Hepatic stellate cell (primary cell): ENCODE measurements around the gene NYAP1.

Source experiments
- DNase-seq: peaks from one replicate; pipeline ENCODE4 v3.0.0; 2011; ENCODE audit warnings: low spot score

The NYAP1 gene

DNA sequence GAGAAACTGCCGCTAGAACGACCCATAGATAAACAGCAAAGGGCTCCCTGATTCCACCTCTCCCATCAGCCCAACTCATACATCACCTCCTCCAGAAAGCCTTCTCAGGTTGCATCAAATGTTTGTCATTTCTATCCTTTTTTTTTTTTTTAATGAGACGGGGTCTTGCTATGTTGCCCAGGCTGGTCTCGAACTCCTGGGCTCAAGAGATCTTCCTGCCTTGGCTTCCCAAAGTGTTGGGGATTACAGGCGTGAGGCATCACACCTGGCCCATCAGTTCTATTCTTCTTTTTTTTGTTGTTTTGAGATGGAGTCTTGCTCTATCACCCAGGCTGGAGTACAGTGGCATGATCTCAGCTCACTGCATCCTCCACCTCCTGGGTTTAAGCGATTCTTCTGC lies 26.7 kb upstream of the NYAP1 start:
- DNase-seq, result no peak

DNA sequence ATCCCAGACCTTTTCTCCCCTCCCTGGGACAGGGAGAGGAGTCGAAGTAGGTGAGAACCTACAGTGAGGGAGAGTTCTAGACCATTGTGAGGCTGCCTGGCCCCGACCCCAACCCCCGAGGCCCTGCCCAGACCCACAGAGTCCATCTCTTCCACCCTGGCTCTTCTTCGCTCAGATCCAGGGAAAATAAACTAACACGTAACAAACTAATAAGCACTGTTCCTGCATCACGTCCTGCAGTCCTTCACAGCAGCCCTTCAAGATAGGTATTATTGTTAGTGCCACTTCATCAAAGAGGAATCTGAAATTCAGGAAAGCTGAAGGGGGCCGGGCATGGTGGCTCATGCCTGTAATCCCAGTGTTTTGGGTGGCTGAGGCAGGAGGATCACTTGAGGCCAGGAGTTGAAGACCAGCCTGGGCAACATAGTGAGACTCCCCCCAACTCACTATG lies 19.5 kb upstream of the NYAP1 start, which contains the start of gene SPACDR:
Gene SPACDR (minus strand): TSS at position 51 of the 451 bp plus-strand sequence. CDS start 235 bp downstream, outside the sequence.
- no peak for DNase-seq

DNA sequence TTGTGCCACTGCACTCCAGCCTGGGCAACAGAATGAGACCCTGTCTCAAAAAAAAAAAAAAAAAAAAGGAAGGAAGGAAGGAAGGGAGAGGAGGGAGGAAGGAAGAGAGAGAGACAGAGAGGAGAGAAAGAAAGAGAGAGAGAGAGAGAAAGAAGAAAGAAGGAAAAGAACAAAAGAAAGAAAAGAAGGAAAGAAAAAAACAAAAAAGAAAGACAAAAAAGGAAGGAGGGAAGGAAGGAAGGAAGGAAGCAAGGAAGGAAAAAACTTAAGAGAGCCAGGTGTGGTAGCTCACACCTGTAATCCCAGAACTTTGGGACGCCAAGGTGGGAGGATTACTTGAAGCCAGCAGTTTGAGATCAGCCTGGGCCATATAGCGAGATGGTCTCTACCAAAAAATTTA lies 18.9 kb upstream of the NYAP1 start:
- DNase-seq, result no peak

- DNase-seq, result no peak
Observed at GRCh38 chr7:100465299-100465698, 18.4 kb upstream of the NYAP1 start.

DNA sequence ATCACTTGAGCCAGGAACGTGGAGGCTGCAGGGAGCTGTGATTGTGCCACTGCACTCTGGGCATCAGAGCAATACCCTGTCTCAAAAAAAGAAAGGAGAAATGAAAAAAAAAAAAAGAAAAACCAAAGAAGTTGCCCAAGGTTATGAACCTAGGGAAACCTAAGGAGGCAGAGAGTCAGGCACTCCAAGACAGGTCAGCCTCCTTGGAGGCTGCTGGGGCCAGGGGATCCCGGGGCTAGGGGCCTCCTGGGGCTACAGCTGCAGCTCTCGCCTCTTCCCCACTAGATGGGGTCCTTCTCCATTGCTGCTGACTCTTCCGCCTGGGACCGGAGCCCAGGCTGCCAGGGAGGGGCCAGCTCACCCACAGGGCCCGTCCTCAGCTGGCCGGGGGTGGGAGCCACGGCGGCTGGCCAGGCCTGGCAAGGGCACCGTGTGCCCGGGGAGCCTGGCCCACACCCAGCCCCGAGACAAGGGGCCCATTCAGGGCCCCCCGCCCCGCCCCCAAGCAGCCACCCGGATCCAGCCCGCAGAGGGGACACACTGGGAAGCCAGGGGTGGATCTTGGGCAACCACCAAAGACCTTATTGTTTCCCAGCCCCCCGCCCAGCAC lies 17.9 kb upstream of the NYAP1 start:
- peak; percentile 88 for DNase-seq

DNA sequence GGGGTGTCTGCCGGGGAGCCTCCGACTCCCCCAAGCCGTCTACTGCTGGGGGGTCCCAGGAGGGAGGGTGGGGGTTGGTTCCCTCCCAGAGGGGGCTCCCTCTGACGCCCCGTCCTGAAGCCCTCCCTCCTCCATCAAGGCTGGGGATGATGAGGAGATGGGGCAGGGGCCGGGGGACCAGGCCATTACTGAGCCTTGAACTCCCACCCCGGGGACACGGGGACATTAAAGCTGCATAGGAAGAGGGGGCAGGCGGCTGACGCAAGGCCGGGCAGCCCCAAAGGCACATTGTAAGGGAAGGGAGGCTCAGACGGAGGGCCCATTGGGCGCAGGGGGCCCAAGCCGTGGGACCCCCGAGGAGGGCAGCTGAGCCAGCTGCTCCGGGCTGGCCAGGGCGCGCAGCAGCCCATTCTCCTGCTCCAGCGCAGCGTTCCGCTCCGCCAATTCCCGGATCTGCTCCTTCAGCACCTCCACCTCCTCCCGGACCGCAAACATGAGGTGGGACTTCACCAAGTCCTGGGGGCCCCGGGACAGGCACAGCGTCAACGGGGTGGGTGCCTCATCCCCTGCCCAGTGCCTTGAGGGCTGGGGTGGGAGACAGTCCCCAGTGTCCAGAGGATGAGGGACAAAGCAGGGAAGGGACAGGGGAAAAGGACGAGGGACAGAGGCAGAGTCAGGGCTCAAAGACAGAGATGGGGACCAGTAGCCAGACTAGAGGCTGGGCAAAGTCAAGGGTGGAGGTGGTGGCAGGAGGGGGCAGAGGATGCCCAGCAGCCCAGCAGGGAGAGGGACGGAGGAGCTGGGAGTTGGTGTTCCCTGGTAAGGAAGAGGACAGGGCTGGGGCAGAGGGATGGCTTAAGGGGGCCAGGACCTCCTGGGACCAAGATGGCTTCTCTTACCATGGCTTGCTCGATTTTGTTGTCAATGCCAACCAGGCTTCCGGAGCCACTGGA lies 16.8 kb upstream of the NYAP1 start:
- no peak for DNase-seq

GRCh38 chr7:100467638-100468373 lies 15.9 kb upstream of the NYAP1 start:
- DNase-seq, result no peak

GRCh38 chr7:100469227-100470044 lies 14.3 kb upstream of the NYAP1 start:
- peak; percentile 94 for DNase-seq

DNA sequence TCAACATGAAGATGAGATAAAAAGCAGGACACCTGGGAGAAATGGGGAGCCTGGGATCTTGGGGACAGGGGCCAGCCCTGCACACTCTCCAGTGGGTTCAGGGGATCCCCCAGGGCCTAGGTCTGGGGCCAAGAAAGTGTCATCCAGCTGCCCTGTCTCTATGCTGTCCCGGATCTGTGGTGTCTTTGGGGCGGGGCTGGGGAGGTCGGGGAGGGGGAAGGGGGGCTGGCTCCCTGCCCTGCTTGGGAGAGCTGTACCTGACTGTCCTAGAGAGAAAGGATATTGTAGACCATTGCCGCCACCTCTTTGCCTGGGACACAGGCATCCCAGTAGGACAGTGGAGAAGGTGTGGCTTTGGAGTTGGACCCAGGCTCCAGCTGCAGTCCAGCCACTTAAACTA lies 12.7 kb upstream of the NYAP1 start:
- no peak for DNase-seq

DNA sequence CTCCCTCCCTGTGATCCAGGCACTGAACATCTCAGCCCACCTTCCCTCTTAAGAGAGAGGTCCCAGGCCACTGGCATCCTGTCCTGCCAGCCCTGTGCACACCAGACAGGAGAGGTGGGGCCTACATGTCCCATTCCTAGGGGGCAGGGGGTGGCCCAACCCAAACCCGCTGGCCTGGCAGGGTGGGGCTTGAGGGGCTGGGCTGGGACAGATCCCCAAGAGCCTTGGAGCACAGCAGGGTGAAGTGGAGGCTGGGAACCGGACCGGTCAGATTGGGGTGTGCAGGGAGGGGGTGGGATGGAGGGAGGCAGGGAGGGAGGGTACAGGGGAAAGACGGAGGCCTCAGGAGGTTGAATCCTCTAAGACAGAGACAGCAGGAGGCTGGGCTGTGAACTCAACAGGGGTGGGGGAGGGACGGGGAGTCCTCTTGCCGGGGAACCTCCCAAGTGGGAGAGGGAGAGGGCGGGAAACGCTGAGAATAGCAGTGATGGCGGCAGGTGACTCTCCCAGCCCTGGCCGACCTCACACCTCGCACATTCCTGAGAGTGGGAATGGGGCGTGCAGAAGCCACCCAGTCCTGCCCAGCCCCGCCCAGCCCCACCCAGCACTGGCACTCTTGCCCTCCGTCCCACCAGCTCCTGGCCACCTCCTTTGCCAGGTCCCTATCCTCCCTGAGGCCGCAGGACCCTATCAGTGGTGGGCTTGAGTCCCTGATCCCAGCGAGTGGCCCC lies 11.4 kb upstream of the NYAP1 start:
- no peak for DNase-seq

- DNase-seq, result peak; percentile 96
Observed at GRCh38 chr7:100472854-100473499, 10.8 kb upstream of the NYAP1 start.

GRCh38 chr7:100475549-100475948 lies 8.2 kb upstream of the NYAP1 start:
- DNase-seq, result no peak

DNA sequence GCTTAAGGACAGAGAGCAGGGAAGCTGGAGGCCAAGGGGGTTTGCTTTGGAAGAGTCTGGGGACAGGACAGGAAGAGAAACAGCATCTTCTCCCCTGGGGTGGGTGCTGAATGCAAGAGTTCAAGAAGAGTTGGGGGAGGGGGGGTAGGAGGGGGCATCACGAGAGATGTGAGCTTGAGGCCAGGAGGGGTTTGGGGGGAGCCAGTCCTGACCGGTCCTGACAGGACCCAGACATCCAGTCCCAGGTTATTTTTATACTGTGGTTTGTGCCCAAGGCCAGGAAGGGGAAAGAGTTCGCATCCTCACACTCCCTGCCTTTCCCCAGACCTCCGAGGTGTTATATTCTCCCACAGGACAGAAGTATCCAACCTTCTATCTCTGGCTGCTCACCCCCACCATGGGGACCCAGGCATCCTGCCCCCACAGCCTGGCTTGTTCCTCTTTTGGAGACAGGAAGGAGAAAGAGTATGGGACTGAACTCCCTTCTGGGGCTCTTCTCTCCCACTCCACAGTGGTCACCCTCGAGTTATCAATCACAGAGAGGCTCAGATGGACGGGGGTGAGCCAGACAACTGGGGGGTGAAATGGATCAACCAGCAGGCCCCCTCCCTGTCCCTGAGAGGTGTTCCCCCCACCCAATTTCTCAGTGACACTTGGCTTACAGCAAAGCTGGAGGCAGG lies 7.5 kb upstream of the NYAP1 start:
- no peak for DNase-seq

DNA sequence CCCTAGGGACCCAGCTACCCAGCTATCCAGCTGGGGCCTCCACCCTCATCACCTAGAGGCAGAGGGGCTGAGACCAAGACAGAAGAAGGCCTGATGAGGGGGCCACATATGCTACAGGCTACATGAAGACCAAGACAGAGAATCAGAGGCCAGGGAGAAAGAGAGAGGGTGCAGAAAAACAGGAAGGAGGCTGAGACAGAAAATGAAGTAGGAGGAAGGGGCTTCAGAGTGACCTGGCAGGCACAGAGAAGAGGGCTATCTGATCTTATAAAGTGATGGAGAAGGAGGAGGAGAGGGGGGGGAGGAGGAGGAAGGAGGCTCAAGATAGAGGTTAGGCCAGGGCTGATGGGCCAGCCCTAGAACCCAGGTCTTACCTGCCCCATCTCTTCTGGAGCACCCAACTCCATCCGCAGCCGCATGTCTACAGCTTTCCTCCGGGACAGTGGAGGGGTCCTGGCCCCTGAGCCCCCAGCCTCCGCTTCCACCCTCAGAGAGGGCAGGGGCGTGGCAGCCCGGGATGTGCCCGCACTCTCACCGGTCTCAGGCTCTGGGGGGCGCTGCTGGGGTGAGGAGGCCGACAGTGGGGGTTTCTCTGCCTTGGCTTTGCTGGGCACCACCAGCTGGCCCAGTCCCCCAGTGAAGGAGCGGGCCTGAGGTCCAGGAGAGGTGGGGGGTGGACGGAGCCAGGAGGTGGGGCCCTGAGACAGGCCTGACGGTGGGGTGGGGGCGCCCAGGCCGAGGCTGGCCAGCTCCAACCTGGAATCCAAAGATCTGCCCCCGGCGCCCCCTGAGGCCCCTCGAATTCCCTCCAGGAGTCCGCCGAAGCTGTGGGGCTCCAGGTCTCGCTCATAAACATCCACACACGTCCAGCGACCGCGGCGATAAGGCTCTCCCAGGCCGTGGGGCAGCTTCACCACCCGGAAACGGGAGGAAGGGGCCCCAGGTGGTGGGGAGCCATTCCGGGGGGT lies 6.5 kb upstream of the NYAP1 start:
- DNase-seq, result peak; percentile 61

DNA sequence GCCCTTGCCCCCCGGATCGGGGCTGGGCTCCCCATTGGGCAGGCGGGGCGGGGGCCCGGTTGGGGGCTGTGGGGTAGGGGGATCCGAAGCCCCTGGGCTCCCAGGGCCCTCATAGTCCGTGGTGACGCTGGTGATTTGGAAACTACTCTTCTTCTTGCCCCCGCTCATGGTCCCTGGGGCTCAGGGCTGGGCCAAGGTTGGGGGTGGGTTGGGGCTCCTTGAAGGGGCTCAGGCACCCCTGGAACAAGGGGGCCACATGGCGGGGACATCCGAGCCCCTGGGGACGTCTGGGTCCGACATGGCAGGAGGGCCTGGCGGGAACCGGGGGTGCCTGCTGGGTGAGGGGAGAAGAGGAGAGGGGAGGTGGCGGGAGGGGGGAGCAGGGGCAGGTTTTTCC lies 5.9 kb upstream of the NYAP1 start:
- no peak for DNase-seq

DNA sequence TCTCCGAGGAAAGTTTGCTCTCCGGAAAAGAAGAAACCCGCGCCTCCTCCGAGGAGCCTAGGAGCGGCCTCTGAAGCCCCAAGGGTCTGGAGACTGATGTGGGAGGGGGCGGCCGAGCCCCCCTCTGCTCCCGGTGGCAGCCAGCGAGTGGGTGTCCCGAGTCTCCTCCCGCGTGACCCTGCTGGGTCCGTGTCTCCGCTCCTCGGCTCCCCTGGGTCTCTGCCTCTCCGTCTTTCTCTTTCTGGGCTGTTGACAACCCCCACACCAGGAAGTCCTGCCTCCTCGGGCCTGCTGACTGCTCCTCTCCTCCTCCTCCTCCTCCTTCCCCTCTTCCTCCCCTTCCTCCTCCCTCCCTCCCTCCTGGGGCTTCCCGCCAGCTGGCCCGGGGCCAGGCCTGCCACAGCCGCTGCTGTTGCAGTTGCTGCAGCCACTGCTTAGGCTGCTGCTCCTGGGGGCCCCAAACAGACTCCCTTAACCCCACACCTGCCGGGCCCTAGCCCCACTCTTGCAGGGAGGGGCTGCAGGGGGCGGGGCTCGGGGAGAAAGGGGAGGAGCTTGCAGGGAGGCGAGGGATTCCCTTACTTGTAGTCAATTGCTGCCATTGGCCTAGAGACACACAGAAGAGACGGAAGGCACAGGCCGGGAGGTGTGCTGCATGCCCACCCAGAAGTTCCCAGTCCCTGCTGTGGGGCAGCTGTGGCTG lies 4.6 kb upstream of the NYAP1 start, which contains the start of gene TSC22D4:
Gene TSC22D4 (minus strand): TSS at position 257 of the 703 bp plus-strand sequence. CDS start 1,176 bp downstream, outside the sequence.
- peak; percentile 97 for DNase-seq

DNA sequence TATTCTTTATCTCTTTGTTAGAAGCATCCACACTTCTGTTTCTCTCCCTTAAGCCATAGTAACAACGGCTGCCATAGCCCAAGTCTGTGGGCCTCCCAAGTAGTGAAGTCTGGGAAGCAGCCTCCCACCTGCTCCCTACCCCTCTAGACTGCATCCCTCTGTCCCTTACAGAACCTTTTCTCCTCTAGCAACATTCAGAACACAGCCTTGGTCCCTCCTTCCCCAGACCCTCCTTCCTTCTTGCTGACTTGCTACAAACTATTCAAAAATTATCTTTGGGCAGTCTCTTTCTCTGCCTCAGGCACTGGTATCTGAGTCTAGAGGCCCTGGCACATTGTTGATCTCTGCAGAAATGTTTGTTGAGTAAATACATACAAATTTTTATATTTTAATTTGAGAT lies 2.3 kb upstream of the NYAP1 start:
- no peak for DNase-seq

DNA sequence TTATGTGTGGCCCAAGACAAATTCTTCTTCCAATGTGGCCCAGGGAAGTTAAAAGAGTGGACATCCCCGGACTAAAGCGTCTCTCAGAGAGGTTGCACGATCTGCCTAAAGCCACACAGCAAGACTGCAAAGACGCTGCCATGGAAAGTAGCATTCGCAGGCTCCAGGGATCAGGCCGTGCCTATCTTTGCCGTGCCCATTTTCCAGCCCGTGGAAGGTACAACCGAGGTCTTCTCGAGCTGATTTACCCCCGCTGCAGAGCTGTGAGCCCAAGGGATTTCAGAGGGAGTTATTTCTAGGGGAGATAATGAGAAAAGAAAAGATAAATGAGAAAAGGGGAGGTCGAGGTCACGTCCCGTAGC lies 1.0 kb upstream of the NYAP1 start:
- DNase-seq, result no peak
